HG03025 (cell line): ENCODE measurements around the gene P2RX5.
"Not testable (repeated sequence)": the region's sequence is repeated elsewhere in the genome, so short reads cannot be mapped to it uniquely, and the experiment has no call there.

Source experiments
- ATAC-seq: cut with Tn5 transposase; IDR thresholded peaks from one replicate; pipeline ENCODE4 v1.9.1; 2021; ENCODE audit warnings: mild to moderate bottlenecking, moderate library complexity; ENCODE audit not compliant: unreplicated experiment, low FRiP score

Gene P2RX5

DNA sequence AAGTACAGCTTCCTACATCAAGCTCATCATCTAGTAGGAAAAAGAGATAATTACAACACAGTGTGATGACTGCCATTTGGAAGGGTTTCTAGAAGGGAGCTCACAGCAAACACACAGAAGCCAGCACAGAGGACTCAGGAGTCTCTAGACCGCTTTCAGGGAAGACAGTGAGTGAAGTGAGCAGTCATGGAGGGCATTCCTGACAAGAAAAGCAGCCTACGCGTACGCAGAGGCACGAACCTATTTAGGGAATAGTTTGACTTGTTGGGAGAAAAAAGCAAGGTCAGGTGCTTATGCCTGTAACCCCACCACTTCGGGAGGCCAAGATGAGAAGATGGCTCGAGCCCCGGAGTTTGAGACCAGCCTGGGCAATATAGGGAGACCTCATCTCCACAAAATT is 19.3 kb upstream of the P2RX5 start:
- no peak for ATAC-seq

DNA sequence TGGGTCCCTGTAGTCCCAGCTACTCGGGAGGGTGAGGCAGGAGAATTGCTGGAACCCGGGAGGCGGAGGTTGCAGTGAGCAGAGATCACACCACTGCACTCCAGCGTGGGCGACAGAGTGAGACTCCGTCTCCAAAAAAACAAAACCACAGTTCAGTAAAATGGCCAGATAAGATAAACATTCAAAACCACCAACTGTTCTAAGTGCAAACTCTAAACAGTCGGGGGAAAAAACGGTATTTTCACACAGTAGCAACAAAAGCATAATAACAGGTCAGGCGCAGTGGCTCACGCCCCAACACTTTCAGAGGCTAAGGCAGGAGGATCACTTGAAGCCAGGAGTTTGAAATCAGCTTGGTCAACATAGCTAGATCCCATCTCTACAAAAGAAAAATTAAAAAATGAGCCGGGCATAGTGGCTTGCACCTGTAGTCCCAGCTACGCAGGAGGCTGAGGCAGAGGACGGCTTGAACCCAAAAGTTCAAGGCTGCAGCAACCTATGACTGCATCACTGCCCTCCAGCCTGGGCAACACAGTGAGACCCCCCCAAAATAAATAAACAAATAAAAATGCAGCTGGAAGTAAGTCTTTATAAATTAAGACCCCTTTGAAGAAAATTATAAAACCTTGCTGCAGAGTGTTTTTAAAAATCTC is 17.0 kb upstream of the P2RX5 start:
- ATAC-seq: no peak

DNA sequence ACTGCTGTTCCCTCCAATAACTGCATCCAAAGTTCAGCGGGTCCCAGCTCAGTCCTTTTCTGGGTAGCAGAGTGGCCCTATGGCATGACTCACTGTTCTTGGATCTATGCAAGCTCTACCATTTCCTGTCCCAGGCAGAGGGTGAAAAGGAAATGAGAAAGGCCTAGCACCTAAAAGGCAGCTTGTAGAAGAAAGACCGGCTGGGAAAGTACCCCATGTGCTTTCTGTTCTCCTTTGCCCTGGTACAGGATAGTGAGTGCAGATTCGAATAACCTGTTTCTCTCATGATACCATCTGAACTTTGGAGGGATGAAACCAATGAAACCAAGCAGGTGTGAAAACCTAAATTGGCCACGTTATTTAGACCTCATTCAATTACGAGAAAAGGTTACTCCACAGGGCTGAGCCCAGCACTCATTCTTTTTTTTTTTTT is 15.0 kb upstream of the P2RX5 start:
- ATAC-seq: peak; percentile 92

DNA sequence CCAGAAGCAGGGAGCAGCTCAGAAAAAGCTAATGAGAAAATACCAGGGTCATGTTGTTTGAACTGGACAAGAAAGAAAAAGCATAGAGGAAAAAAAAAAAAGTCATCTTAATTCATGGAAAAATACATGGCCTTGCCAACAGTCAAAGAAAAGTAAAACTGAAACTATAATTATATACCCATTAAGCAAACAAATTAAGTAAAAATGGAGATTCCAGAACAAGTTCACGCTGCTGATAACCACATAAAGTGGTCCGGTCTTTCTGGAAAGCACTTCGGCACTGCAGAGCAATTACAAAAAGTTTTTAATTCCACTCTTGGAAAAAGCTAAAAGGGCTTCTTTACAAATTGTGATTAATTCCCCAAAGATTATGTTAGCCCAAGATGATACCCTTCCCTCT is 12.4 kb upstream of the P2RX5 start:
- ATAC-seq: no peak

DNA sequence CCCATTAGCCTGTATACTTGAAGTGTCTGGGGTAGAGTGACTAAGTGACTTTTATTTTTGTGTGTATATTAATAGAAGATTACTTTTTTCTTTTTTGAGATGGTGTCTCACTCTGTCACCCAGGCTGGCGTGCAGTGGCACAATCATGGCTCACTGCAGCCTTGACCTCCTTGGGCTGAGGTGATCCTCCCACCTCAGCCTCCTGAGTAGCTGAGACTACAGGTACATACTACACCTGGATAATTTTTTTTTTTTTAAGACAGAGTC is 9.7 kb upstream of the P2RX5 start:
- ATAC-seq: not testable (repeated sequence)

DNA sequence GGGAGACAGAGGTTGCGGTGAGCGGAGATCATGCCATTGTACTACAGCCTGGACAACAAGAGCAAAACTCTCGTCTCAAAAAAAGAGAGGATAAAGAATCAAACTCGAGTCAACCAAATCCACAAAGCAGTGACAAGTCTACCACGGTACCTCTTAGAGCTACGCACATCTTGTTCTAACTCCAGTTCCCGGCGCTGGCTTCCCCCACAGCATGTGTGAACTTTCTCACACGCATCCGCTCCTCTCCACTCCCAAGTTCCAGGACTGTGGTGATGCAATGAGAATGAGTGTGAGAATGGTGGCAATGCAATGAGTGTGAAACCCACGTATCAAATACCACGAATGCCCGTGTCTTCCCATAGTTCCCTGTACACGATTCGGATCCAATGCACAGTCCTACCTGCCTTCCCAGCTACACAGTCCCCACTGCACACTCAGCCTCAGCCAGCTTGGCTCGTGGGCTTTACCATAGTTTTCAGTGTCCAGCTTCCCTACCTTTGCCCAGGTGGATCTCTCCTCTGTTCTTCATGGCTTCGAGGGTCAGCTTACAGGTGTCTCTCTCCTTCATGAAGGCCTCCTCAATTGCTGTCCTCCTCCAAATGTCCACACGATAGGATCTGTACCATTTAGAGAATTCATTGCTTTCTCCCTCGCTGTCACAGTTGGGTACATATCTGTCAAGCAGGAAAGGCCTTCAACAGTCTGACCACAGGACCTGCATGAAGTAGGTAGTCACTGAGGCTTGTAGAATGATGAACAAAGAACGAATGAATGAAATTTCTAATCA is 9.2 kb upstream of the P2RX5 start:
- no peak for ATAC-seq

DNA sequence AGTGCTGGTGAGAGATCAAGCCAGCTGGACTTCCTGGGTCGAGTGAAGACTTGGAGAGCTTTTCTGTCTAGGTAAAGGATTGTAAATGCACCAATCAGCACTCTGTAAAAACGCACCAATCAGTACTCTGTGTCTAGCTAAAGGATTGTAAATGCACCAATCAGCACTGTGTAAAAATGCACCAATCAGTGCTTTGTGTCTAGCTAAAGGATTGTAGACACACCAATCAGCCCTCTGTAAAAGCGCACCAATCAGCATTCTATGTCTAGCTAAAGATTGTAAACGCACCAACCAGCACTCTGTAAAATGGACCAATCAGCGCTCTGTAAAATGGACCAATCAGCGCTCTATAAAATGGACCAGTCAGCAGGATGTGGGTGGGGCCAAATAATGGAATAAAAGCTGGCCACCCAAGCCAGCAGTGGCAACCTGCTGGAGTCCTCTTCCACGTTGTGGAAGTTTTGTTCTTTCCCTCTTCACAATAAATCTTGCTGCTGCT is 6.1 kb upstream of the P2RX5 start:
- not testable (repeated sequence) for ATAC-seq

DNA sequence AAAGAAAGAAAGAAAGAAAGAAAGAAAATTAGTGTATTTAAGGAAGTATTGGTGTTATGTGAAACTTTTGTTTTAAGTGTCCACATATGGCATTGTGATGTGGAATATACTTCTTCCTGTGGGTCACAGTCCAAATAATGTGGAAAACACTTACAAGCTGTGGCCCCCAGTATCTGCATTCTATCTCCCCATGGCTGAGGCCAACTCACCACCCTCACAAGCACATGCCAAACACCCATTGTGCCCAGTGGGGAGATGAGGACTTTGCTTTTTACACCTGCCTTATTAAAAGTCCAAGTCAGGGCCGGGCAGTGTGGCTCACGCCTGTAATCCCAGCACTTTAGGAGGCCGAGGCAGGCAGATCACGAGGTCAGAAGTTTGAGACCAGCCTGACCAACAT is 4.0 kb upstream of the P2RX5 start:
- ATAC-seq: no peak

DNA sequence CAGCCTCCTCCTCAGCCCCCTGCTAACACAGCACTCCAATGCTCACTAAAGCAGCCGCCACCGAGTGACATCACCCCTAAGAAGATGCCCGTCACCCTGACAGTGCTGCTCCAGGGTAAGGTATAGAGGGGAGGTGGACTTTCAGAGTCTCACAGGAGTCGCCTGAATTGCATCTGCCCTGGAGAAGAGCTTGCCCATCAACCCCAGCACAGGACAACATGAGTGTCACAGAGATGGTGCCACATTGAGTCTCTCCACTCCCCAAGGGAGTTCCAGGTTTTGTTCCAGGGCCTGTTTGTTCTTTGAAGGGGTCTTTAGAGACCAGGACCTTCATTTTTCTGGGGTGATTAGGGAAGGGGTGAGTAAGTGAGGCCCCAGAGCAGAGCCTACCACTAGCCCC is 2.2 kb upstream of the P2RX5 start:
- no peak for ATAC-seq

DNA sequence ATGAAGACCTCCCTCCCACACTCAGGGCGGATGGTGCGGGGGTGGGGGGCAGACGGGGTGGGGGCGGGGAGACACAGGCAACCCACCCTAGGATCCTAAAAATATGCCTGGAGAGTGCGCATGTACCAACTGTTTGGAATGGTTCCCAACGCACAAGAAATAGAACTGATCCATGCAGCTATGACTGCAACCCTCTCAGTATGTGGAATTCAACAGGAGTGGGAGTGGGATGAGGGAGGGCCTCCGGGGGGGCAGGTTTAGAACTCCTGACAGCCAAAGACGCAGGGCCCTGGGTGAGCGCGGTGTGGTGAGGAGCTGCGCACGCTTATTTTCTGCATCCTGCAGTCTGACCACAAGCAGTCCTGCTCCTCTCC is 1.1 kb upstream of the P2RX5 start:
- no peak for ATAC-seq

DNA sequence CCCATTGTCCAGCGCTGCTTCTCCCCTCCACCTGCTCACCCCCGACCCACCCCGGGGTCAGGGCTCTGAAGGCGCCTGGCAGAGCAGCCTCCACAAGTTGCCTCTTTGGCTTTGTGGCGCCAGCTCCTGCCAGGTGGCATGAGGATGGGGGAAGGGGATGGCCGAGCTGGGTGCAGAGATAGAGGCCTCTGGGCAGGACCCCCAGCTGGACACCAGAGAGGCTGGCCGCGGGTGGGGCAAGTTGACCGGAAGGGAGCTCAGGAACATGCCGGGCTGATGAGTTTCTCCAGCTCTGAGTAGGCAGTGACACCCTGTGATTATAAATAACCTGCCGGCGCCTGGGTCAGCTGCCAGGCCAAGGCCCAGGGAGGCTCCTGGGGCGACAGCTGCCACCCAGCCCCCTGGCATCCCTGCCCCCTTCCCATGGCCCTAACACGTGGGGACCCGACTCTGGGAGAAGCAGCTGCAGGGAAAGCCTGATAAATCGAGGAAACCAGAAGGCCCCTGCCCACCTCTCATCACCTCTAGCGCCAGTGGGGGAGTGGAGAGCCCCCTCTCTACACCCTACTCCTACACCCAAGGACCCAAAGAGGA is 729 bp downstream of the P2RX5 start:
- no peak for ATAC-seq

DNA sequence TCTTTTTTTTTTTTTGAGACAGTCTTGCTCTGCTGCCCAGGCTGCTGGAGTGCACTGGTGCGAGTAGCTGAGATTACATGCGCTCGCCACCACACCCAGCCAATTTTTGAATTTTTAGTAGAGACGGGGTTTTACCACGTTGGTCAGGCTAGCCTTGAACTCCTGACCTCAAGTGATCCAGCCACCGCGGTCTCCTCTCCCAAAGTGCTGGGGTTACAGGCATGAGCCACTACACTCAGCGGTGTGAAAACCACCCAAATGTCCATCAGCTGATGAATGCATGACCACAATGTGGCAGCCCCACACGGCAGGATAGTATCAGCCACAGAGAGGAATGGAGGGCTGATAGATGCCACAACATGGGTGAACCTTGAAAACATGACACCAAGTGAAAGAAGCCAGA is 2.1 kb downstream of the P2RX5 start:
- no peak for ATAC-seq

DNA sequence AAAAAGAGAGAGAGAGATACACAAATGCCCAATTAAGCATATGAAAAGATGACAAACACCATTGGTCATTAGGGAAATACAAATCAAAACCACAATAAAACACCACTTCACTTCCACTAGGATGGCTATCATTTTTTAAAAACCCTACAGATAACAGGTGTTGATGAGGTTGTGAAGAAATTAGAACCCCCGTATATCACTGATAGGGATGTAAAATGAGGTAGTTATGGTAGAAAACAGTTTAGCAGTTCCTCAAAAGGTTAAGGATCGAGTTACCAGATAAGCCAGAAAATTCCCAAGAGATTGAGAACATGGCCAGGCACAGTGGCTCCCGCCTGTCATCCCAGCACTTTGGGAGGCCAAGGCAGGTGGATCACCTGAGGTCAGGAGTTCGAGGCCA is 2.8 kb downstream of the P2RX5 start:
- ATAC-seq: no peak

DNA sequence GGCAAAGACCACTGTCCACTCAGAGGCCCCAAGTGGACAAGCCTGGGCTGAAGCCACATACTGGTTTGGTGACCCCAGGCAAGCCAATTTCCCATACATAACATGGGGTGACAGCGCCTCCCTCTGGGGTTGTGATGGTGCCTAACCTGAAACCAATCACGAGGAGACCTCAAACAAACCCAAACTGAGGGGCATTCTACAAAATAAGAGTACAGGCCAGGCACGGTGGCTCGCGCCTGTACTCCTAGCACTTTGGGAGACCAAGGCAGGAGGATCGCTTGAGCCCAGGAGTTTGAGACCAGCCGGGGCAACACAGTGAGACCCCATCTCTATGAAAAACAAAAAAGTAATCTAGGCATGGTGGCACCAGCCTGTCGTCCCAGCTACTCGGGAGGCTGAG is 3.6 kb downstream of the P2RX5 start:
- no peak for ATAC-seq

DNA sequence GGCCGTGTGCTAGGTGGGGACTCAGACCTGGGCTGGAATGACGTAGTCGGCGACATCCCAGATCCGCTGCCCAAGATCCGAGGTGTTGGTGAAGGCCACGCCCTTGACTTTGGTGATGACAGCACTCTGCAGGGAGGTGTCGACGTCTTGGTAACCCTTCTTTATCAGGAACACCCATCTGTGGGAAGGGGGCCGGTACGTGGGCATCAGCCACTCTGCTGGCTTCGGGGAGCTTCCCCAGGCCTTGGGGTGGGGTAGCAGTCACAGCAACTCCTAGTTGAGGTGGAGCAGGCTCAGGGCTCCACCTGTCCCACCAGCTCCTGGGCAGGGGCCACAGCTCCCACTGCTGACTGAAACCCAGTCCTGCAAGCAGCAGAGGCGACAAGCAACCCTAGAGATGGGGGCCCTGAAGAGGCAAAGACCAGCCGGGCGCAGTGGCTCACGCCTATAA is 4.3 kb downstream of the P2RX5 start:
- no peak for ATAC-seq

DNA sequence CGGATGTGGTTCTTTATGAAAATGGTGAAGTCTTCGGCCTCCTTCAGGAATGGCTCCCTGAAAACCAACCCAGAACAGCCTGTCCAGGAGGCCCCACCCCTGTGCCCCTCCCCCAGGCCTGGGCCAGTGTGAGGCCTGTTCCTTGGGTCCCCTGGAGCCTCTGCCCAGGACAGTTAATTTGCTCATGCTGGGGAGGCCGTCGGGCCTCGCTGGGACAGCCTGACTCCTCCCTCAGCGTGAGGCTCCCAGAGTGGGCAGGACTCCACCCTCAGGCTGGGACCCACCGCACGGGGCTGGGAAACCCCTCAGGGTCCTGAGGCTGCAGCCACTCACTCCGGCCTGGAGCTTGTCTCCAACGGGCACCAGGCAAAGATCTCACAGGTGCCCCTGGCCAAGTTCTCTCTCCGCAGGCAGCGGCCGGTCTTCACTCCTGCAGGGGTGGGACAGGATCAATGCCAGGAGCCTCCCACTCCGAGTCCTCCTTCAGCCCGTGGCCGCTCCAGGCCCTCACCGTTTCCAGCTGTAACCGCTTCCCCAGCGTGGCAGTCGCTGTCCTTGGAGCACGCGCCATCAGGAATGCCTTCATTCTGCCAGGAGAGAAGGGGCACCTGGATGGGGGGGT is 5.8 kb downstream of the P2RX5 start:
- ATAC-seq: no peak

DNA sequence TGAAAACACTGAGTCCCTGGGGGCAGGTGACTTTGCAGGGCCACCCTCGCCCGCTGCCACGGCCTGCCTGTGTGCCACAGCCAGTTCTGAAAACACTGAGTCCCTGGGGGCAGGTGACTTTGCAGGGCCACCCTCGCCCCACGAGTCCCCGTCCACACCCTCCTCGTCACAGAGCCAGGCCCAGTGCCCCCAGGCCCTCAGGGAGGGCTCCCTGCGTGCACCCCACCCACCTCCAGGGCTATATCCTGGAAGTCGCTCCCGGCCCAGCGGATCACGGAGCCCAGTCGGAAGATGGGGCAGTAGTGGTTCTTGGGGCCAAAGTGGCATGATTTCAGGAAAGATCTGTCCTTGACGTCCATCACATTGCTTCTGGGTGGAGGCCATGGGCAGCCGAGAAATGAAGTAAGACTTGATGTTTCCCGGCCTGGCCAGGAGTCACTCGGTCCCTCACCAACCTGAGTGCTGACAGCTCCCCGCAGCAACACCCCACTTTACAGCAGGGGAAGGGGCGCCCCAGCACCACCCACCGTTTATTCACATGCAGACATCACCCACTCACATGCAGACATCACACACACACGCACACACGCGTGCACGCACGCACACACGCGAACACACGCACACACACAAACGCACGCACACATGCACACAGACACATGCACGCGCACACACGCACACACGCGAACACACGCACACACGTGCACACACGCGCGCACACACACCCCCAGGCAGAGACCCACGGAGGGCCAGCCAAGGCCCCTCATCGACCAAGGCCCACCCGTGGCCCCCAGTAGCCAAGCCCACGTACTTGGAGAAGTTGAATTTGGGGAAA is 6.5 kb downstream of the P2RX5 start:
- ATAC-seq: no peak

DNA sequence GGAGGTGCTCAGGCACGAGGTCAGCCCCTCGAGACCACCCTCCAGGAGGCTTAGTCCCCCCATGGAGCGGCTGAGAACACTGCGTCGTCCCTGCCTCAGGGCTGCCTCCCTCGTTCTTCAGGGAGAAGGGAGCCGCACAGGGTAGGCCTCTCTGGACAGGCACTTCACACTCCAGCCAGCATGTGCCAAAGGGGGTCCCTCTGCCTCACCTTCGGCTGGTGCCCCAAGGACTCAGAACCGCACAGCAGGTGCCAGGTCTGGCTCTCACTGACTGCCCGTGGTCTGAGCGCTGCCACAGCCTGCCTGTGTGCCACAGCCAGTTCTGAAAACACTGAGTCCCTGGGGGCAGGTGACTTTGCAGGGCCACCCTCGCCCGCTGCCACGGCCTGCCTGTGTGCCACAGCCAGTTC is 7.1 kb downstream of the P2RX5 start:
- no peak for ATAC-seq

DNA sequence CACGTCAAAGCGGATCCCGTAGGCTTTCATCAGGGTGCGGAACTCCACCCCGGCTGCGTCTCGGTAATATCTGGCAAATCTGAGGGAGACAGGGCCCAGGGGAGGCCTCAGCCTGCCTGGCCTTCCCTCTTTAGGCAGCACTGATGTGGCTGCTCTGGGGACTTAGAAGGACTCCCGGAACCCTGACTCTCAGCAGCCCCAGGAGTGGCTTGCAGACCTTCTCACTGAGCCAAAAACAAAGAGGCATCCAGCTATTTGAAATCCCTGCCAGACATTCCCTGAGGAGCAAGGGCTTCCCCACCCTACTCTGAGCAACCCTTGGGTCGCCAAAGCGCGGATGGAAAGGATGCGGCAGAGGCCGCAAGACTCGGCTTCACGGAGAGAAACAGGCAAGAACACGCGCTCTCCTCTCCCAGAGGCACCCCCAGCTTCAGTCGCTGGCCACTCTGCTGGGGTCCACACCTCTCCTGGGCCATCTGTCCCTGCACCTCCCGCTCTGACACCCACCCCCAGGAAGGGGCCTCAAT is 7.9 kb downstream of the P2RX5 start:
- ATAC-seq: no peak

DNA sequence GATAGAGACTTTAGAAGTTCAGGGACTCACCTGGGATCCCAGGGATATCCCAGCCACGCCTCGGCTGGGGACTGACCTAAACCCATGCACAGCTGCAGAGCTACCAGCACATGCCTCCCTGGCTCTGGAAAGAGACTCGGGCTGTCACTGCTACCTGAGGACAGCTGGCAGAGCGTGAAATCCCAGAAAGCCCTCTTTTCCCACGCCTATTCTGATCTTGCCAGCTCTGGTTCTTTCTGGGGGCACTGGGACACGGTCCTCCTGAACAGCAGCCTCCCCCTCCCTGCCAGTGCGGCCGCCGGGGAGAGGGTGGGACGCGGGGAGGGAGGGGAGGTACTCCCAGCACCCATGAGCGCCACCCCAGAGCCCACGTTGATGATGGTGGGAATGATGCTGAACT is 10.8 kb downstream of the P2RX5 start:
- ATAC-seq: no peak
